HCT116 (cell line): ENCODE data around the gene ZNF862.
"Not testable (repeated sequence)": the region's sequence is repeated elsewhere in the genome, so short reads cannot be mapped to it uniquely, and the experiment has no call there.

ENCODE experiments used
- POLR2AphosphoS5 ChIP-seq: IDR thresholded peaks from 2 replicates; pipeline ENCODE4 v1.6.1; 2011; ENCODE audit warnings: mild to moderate bottlenecking, low read depth, low read length, moderate library complexity
- SIN3A ChIP-seq: IDR thresholded peaks from 2 replicates; pipeline ENCODE4 v1.6.1; 2012; ENCODE audit warnings: low read depth
- SP1 ChIP-seq: IDR thresholded peaks from 2 replicates; pipeline ENCODE4 v1.6.1; 2012; ENCODE audit warnings: low read depth
- YY1 ChIP-seq: IDR thresholded peaks from 2 replicates; pipeline ENCODE4 v1.6.1; 2011; ENCODE audit warnings: low read length, low read depth, moderate library complexity, mild to moderate bottlenecking; ENCODE audit not compliant: insufficient replicate concordance; ENCODE audit errors: extremely low read depth
- ZFX ChIP-seq: fragments of 450-650 bp; IDR thresholded peaks from 2 replicates; pipeline ENCODE4 v1.6.1; 2017
- TF ChIP-seq, protein P1 (sequence below), 3 experiments: fragments of 200-600 bp in 1 of 3; sonication (generic) in 1 of 3; IDR thresholded peaks in 2 of 3; conservative IDR thresholded peaks in 1 of 3; 2 replicates each; pipeline ENCODE4 v1.5.1; 2012 to 2017; ENCODE audit warnings: low read depth in 2 of 3, low read length in 2 of 3, antibody characterized with exemption in 1 of 3, borderline replicate concordance in 1 of 3, control low read depth in 1 of 3, mild to moderate bottlenecking in 1 of 3, mixed read lengths in 1 of 3, mixed run types in 1 of 3, moderate library complexity in 1 of 3; ENCODE audit not compliant: insufficient read depth in 1 of 3

GRCh38 chr7:149912126-149912525, 74.0 kb downstream of the ZNF862 start:
- TF ChIP-seq ZFX, SIN3A, SP1, POLR2AphosphoS5, YY1: not testable (repeated sequence)
- TF ChIP-seq, protein P1, sequence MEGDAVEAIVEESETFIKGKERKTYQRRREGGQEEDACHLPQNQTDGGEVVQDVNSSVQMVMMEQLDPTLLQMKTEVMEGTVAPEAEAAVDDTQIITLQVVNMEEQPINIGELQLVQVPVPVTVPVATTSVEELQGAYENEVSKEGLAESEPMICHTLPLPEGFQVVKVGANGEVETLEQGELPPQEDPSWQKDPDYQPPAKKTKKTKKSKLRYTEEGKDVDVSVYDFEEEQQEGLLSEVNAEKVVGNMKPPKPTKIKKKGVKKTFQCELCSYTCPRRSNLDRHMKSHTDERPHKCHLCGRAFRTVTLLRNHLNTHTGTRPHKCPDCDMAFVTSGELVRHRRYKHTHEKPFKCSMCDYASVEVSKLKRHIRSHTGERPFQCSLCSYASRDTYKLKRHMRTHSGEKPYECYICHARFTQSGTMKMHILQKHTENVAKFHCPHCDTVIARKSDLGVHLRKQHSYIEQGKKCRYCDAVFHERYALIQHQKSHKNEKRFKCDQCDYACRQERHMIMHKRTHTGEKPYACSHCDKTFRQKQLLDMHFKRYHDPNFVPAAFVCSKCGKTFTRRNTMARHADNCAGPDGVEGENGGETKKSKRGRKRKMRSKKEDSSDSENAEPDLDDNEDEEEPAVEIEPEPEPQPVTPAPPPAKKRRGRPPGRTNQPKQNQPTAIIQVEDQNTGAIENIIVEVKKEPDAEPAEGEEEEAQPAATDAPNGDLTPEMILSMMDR (IDR thresholded peaks at IDR 0.05 in 2 of 3, conservative IDR thresholded peaks at IDR 0.05 in 1 of 3; ENCODE audit: borderline replicate concordance in 1 of 3, insufficient read depth in 1 of 3, low read depth in 2 of 3, low read length in 2 of 3) = not testable (repeated sequence)
